CD4-positive, alpha-beta T cell (primary cell): ENCODE results near the gene MMD2. TPM values are rescaled to one million over a fixed set of nuclear protein-coding genes. Genes with fewer than 3 reads are reported as not detected.

Experiments
- ATAC-seq: fragments of 200-7000 bp; cut with Tn5 transposase; one replicate; pipeline ENCODE4 v1.10.0; 2022; ENCODE audit warnings: mild to moderate bottlenecking; ENCODE audit not compliant: poor library complexity
- CTCF ChIA-PET: fragments of 350-600 bp; sonication (Branson Sonifier 250); formaldehyde crosslinking; loops from one replicate; lab custom pipeline; 2021; ENCODE audit warnings: antibody characterized with exemption, inconsistent platforms; lab: Charles Lee
- POLR2A ChIA-PET: fragments of 350-600 bp; sonication (Branson Sonifier 250); formaldehyde crosslinking; loops from one replicate; lab custom pipeline; 2021; ENCODE audit warnings: antibody characterized with exemption, inconsistent platforms; lab: Charles Lee
- DNase-seq, 14 experiments: peaks; one replicate each; pipeline ENCODE4 v3.0.0-alpha.2; 2013 to 2020; ENCODE audit warnings: mixed read lengths in 2 of 14
- H3K27ac ChIP-seq, 2 donors: one replicate each; pipeline versions ENCODE4 v1.5.1 to v1.7.0; 2013; ENCODE audit warnings: low read length in 2 of 2, low read depth in 1 of 2, mild to moderate bottlenecking in 1 of 2
- H3K27me3 ChIP-seq, 2 experiments: 1 replicate in 1 of 2; 2 replicates in 1 of 2; pipeline versions ENCODE4 v1.6.1 to v1.7.0; 2013; ENCODE audit warnings: low read length in 2 of 2, control low read depth in 1 of 2, mild to moderate bottlenecking in 1 of 2, moderate library complexity in 1 of 2; ENCODE audit not compliant: insufficient read depth in 2 of 2, control insufficient read depth in 1 of 2
- H3K36me3 ChIP-seq: one replicate; pipeline ENCODE4 v1.6.1; 2013; ENCODE audit warnings: low read length, control low read depth; ENCODE audit not compliant: insufficient read depth
- H3K4me1 ChIP-seq: one replicate; pipeline ENCODE4 v1.6.1; 2013; ENCODE audit warnings: low read length, control low read depth; ENCODE audit not compliant: insufficient read depth
- H3K4me3 ChIP-seq: one replicate; pipeline ENCODE4 v1.5.1; 2013; ENCODE audit warnings: mild to moderate bottlenecking, low read length, moderate library complexity
- H3K9me3 ChIP-seq, 2 experiments: 1 replicate in 1 of 2; 2 replicates in 1 of 2; pipeline versions ENCODE4 v1.6.1 to v1.7.0; 2013; ENCODE audit warnings: low read length in 2 of 2, mild to moderate bottlenecking in 2 of 2, control low read depth in 1 of 2, moderate library complexity in 1 of 2; ENCODE audit not compliant: control insufficient read depth in 1 of 2, insufficient read depth in 1 of 2
- H3K27ac Mint-ChIP-seq: one replicate; pipeline ENCODE4 v1.8.0; 2020; ENCODE audit warnings: mixed read lengths
- H3K27me3 Mint-ChIP-seq: one replicate; pipeline ENCODE4 v1.8.0; 2021; ENCODE audit warnings: mixed read lengths
- H3K36me3 Mint-ChIP-seq: one replicate; pipeline ENCODE4 v1.8.0; 2021; ENCODE audit warnings: low read depth, mixed read lengths
- H3K4me1 Mint-ChIP-seq: one replicate; pipeline ENCODE4 v1.8.0; 2021; ENCODE audit warnings: low read depth, mixed read lengths
- H3K4me3 Mint-ChIP-seq: one replicate; pipeline ENCODE4 v1.8.0; 2020; ENCODE audit warnings: mild to moderate bottlenecking, mixed read lengths
- H3K9me3 Mint-ChIP-seq: one replicate; pipeline ENCODE4 v1.8.0; 2020; ENCODE audit warnings: mixed read lengths
- CTCF ChIP-seq: fragments of 200-600 bp; IDR thresholded peaks from one replicate; pipeline ENCODE4 v1.8.0; 2022; ENCODE audit warnings: antibody characterized with exemption, mild to moderate bottlenecking
- intact Hi-C, 2 experiments: fragments of 100-400 bp; cut with DNase I in 1 of 2; cut with micrococcal nuclease in 1 of 2; formaldehyde crosslinking; loops; one replicate each; pipeline versions ENCODE4 v1.15.1 to v1.9.0; 2023 to 2025; cut with DNase I, micrococcal nuclease
- total RNA-seq, 174 experiments: library from RNA in 2 of 174; stranded (reverse) in 2 of 174; gene quantifications; one replicate each; pipeline ENCODE4 v1.2.3 and lab custom pipeline; 2021 to 2026

The MMD2 gene
- total RNA-seq, 2 experiments from 2014 or later: not detected

GRCh38 chr7:4919969-4920766 is 38.8 kb downstream of the MMD2 start:
- Mint-ChIP-seq H3K4me1 (no peaks in the 10 kb centered on the region), H3K36me3 (no peaks in the 10 kb centered on the region), H3K27me3 (peaks cover 5% of the 10 kb centered on the region), H3K27ac (no peak overlapping the region), H3K4me3 (no peak overlapping the region), H3K9me3 (no peaks in the 10 kb centered on the region)
- Histone ChIP-seq H3K9me3 (peaks cover 5 to 22% of the 10 kb centered on the region in 2 experiments), H3K36me3 (no peaks in the 10 kb centered on the region), H3K4me1 (no peaks in the 10 kb centered on the region), H3K27me3 (peaks cover 0 to 4% of the 10 kb centered on the region in 2 experiments), H3K4me3 (no peak overlapping the region), H3K27ac (no peak overlapping the region)
- intact Hi-C loops: no loop called here
- POLR2A ChIA-PET: no interaction called here
- CTCF ChIA-PET: no interaction called here
- ATAC-seq (no peak), DNase-seq (no peak)
- no peak for TF ChIP-seq CTCF

- H3K4me3 ChIP-seq: no peak overlapping the region
- Mint-ChIP-seq H3K27me3 (peaks cover 3% of the 10 kb centered on the region), H3K36me3 (no peaks in the 10 kb centered on the region), H3K9me3 (no peaks in the 10 kb centered on the region), H3K4me3 (no peak overlapping the region), H3K27ac (no peak overlapping the region), H3K4me1 (no peaks in the 10 kb centered on the region)
- H3K36me3 ChIP-seq: no peaks in the 10 kb centered on the region
- no peaks in the 10 kb centered on the region for H3K4me1 ChIP-seq
- no peak for DNase-seq
- ATAC-seq: no peak
- H3K27me3 ChIP-seq: peaks cover 0 to 4% of the 10 kb centered on the region in 2 experiments
- intact Hi-C loops: no loop called here
- H3K27ac ChIP-seq: no peak overlapping the region
- ChIA-PET POLR2A (no interaction called here), CTCF (no interaction called here)
- no peak for TF ChIP-seq CTCF
- peaks cover 5 to 22% of the 10 kb centered on the region in 2 experiments for H3K9me3 ChIP-seq
These were observed 42.9 kb downstream of the MMD2 start for GRCh38 chr7:4916113-4916512.

- Mint-ChIP-seq H3K4me3 (no peak overlapping the region), H3K36me3 (no peaks in the 10 kb centered on the region), H3K4me1 (no peaks in the 10 kb centered on the region), H3K27ac (no peak overlapping the region), H3K27me3 (no peaks in the 10 kb centered on the region), H3K9me3 (no peaks in the 10 kb centered on the region)
- ChIA-PET POLR2A (no interaction called here), CTCF (no interaction called here)
- no peak overlapping the region for H3K4me3 ChIP-seq
- TF ChIP-seq CTCF: no peak
- H3K4me1 ChIP-seq: no peaks in the 10 kb centered on the region
- H3K27ac ChIP-seq: no peak overlapping the region
- no peaks in the 10 kb centered on the region for H3K27me3 ChIP-seq
- no peak for ATAC-seq
- no peak for DNase-seq
- intact Hi-C loops: no loop called here
- H3K36me3 ChIP-seq: no peaks in the 10 kb centered on the region
- H3K9me3 ChIP-seq: no peaks in the 10 kb centered on the region
These were observed 47.7 kb downstream of the MMD2 start for GRCh38 chr7:4911111-4911828.
